Right lobe of liver (tissue), 6 donors: ENCODE results near the gene TENM4. TPM values are rescaled to one million over a fixed set of nuclear protein-coding genes. Genes with fewer than 3 reads are reported as not detected.

Experiments
- ATAC-seq, 4 donors: fragments of 200-7000 bp; cut with Tn5 transposase; one replicate each; pipeline ENCODE4 v1.9.1; 2020; ENCODE audit warnings: mild to moderate bottlenecking in 4 of 4, moderate library complexity in 4 of 4
- DNase-seq, 3 donors: peaks; one replicate each; pipeline ENCODE4 v3.0.0-alpha.2; 2020
- H3K27ac ChIP-seq, 3 donors: fragments of 200-600 bp; one replicate each; pipeline ENCODE4 v1.8.0; 2022
- H3K27me3 ChIP-seq, 2 donors: fragments of 200-600 bp; one replicate each; pipeline ENCODE4 v1.8.0; 2022
- H3K36me3 ChIP-seq, 4 donors: fragments of 200-600 bp; sonication (generic) in 1 of 4; one replicate each; pipeline versions ENCODE4 v1.5.1 to v1.8.0; 2017 to 2022; ENCODE audit warnings: control low read depth in 1 of 4
- H3K4me1 ChIP-seq, 4 donors: fragments of 200-600 bp; sonication (generic) in 1 of 4; one replicate each; pipeline versions ENCODE4 v1.5.1 to v1.8.0; 2017 to 2022; ENCODE audit warnings: control low read depth in 1 of 4
- H3K4me3 ChIP-seq, 3 donors: fragments of 200-600 bp; one replicate each; pipeline ENCODE4 v1.8.0; 2022
- H3K9me3 ChIP-seq, 4 donors: fragments of 200-600 bp; sonication (generic) in 1 of 4; one replicate each; pipeline versions ENCODE4 v1.5.1 to v1.8.0; 2017 to 2022; ENCODE audit warnings: control low read depth in 1 of 4
- POLR2A ChIP-seq: fragments of 450-650 bp; IDR thresholded peaks from one replicate; pipeline ENCODE4 v1.6.1; 2017; ENCODE audit warnings: antibody characterized with exemption, mild to moderate bottlenecking
- WGBS: methylation state at CpG from one replicate; pipeline ENCODE4 v1.1.6; 2018; ENCODE audit warnings: low coverage, low lambda C conversion rate; ENCODE audit not compliant: insufficient coverage; ENCODE audit errors: missing lambda C conversion rate; 5-methylcytosine and 5-hydroxymethylcytosine counted together
- intact Hi-C, 2 donors: fragments of 100-400 bp; cut with DNase I; formaldehyde crosslinking; loops; one replicate each; pipeline versions ENCODE4 v1.11.2 to v1.14.1; 2022
- total RNA-seq, 6 experiments: library from RNA; depleted of rRNA in 2 of 6; stranded (reverse); fragments of >200 nt in 2 of 6; fragmentation: NEBNext Ultra II Directional in 3 of 6; extraction: Animal tissue kit (Norgen Biotek cat#: 25700) in 3 of 6; gene quantifications; one replicate each; pipeline versions ENCODE4 v1.1.0 to v1.2.4, GENCODE V29; 2016 to 2023
- TF ChIP-seq, protein P1 (sequence below), 4 donors: fragments of 200-600 bp in 3 of 4; fragments of 450-650 bp in 1 of 4; IDR thresholded peaks; one replicate each; pipeline versions ENCODE4 v1.5.1 to v1.8.0; 2016 to 2022; ENCODE audit warnings: antibody characterized with exemption in 4 of 4, mild to moderate bottlenecking in 2 of 4
- donor health status: DM: no; HTN: yes; CAD: no.
- donor health status: DM: no; HTN: no; CAD: no.
- donor health status: DM: no; HTN: no; CAD: no.
- donor health status: DM: no; HTN: yes; CAD: no.
- donor health status: DM: no; HTN: yes; CAD: no.

TENM4 gene
- total RNA-seq, 6 experiments from 2014 or later = 0.04 to 0.58 (median 0.14) TPM; not detected in 2

DNA sequence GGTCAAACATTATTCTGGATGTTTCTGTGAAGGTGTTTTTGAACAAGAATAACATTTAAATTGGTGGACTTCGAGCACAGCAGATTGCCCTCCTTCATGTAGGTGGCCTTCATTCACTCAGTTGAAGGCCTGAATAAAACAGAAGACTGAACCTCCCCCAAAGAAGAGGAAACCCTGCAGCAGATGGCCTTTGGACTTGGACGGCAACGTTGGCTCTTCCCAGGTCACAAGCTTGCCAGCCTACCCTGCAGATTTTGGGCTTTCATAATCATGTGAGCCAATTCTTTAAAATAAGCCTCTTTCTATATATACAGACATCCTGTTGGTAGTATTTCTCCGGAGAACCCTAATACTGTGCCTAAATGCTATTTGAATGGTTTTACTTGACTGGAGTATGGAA lies 434.0 kb downstream of the TENM4 start:
- Histone ChIP-seq H3K27ac (no peak overlapping the region), H3K36me3 (no peaks in the 10 kb centered on the region), H3K27me3 (no peaks in the 10 kb centered on the region), H3K4me3 (no peak overlapping the region), H3K4me1 (no peaks in the 10 kb centered on the region), H3K9me3 (no peaks in the 10 kb centered on the region)
- TF ChIP-seq, protein P1, sequence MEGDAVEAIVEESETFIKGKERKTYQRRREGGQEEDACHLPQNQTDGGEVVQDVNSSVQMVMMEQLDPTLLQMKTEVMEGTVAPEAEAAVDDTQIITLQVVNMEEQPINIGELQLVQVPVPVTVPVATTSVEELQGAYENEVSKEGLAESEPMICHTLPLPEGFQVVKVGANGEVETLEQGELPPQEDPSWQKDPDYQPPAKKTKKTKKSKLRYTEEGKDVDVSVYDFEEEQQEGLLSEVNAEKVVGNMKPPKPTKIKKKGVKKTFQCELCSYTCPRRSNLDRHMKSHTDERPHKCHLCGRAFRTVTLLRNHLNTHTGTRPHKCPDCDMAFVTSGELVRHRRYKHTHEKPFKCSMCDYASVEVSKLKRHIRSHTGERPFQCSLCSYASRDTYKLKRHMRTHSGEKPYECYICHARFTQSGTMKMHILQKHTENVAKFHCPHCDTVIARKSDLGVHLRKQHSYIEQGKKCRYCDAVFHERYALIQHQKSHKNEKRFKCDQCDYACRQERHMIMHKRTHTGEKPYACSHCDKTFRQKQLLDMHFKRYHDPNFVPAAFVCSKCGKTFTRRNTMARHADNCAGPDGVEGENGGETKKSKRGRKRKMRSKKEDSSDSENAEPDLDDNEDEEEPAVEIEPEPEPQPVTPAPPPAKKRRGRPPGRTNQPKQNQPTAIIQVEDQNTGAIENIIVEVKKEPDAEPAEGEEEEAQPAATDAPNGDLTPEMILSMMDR (IDR thresholded peaks at IDR 0.05) = no peak
- no peak for TF ChIP-seq POLR2A
- ATAC-seq (peak; percentile 86 to 97 (median 93)), DNase-seq (peak; percentile 36 to 63 (median 62))
- intact Hi-C loops = no loop called here
- 61% methylated on average over 3 of the region's 4 CpGs for WGBS

DNA sequence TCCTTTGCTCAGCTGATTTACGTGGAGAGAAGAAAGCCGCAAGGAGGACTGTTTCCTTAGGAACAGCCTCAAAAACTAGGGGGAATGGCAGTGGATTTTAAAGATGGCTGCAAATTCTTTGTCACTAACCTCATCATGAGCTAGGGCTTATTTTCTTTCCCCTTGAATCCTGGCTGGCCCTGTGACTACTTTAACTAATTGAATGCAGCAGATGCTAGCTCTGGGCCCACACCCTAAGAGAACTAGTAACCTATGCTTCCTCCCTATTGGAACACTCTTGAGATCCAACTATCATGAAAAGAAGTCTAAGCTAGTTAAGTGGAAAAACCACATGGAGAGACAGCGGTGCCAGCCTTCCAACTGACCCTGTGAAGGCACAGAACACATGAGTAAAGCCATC lies 444.8 kb downstream of the TENM4 start:
- DNase-seq (no peak), ATAC-seq (no peak)
- no peaks in the 10 kb centered on the region for H3K4me1 ChIP-seq
- H3K27me3 ChIP-seq = no peaks in the 10 kb centered on the region
- 74% methylated on average over 3 of the region's 3 CpGs for WGBS
- no peaks in the 10 kb centered on the region for H3K9me3 ChIP-seq
- H3K27ac ChIP-seq = no peak overlapping the region
- no peak overlapping the region for H3K4me3 ChIP-seq
- intact Hi-C loops = no loop called here
- no peaks in the 10 kb centered on the region for H3K36me3 ChIP-seq
- no peak for TF ChIP-seq POLR2A
- TF ChIP-seq, protein P1 (IDR thresholded peaks at IDR 0.05) = no peak

DNA sequence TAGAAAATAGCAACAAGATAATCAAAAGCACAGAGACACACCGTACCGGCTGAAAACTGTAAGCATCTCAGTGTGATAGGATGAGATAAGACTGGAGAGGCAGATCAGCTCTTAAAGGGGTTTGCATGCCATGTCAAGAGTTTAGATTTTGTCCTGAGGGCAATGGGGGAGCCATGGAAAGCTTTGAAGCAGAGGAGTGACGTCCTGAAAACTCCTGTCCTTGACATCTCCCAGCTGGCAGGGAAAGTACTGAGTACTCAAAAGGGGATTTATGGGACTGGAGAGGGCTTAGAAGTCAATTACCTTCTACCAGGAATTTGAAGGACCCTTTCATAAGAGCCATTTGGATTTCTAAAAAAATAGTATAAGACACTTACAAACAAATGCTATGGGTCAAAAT lies 445.7 kb downstream of the TENM4 start:
- Histone ChIP-seq H3K27ac (no peak overlapping the region), H3K4me1 (no peaks in the 10 kb centered on the region), H3K36me3 (no peaks in the 10 kb centered on the region), H3K27me3 (no peaks in the 10 kb centered on the region), H3K4me3 (no peak overlapping the region), H3K9me3 (no peaks in the 10 kb centered on the region)
- DNase-seq (no peak), ATAC-seq (no peak)
- intact Hi-C loops = no loop called here
- no peak for TF ChIP-seq POLR2A
- TF ChIP-seq, protein P1 (IDR thresholded peaks at IDR 0.05) = no peak
- WGBS = 60% methylated on average over 3 of the region's 3 CpGs

DNA sequence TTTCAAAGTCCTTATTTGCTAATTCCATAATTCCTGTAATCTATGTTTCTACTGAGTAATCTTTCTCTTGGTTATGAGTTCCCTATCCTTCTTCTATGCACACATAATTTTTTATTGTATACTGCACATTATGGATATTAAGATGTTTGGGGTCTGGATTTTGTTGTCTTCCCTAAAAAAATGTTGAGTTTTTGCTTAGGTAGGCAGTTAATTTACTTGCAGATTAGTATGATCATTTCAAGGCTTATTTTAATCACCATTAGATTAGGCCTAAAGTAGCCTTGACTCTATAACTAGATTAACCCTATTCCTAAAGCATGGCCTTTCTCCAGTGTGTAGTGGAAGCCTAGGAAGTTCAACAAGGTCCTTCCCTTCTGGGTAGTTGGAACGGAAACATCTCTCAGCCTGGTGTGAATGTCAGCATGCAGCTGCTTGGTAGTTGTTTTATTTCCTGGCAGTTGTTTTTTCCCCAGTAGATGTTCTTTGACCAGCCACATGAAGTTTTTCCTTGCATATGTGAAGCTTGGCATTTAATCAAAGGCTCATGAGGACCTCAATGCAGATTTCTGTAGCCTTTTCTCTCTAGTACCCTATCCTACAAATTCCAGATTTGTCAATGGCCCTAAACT lies 446.9 kb downstream of the TENM4 start:
- no peaks in the 10 kb centered on the region for H3K4me1 ChIP-seq
- DNase-seq (no peak), ATAC-seq (no peak)
- H3K4me3 ChIP-seq = no peak overlapping the region
- intact Hi-C loops = no loop called here
- TF ChIP-seq, protein P1 (IDR thresholded peaks at IDR 0.05) = no peak
- TF ChIP-seq POLR2A = no peak
- H3K27ac ChIP-seq = no peak overlapping the region
- H3K36me3 ChIP-seq = no peaks in the 10 kb centered on the region
- no peaks in the 10 kb centered on the region for H3K27me3 ChIP-seq
- no peaks in the 10 kb centered on the region for H3K9me3 ChIP-seq
- 67% methylated on average over 1 of the region's 1 CpG for WGBS

DNA sequence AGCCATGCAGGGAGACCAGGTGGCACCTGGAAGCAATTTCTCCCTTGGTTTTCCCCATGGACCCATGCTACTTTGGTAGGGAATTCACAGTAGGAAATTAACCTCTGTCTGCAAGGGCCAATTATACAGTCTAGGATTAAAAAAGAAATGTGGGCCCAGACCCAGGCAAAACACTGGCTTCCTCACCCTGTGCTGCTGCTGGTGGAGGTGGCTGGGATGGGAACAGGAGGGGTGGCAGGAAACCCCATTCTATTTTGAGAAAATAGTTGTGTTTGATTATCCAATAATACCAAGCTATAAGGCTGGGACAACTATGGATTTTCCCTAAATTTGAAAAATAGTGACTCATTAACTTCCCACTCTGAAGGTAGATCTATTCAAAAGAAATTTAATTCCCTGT lies 449.1 kb downstream of the TENM4 start:
- Histone ChIP-seq H3K9me3 (no peaks in the 10 kb centered on the region), H3K36me3 (no peaks in the 10 kb centered on the region), H3K4me1 (no peaks in the 10 kb centered on the region), H3K27ac (no peak overlapping the region), H3K4me3 (no peak overlapping the region), H3K27me3 (no peaks in the 10 kb centered on the region)
- intact Hi-C loops = no loop called here
- TF ChIP-seq, protein P1 (IDR thresholded peaks at IDR 0.05) = no peak
- no peak for TF ChIP-seq POLR2A
- ATAC-seq (no peak), DNase-seq (no peak)
